Calu3 (cell line): Measurements from ENCODE around the gene CASR. TPM values are rescaled to one million over a fixed set of nuclear protein-coding genes. Genes with fewer than 3 reads are reported as not detected.

ENCODE experiments used
- BruUV-seq: library from RNA; stranded (reverse); fragments of 400-500 nt; replicated peaks from 2 replicates; lab custom pipeline; 2021; lab: Mats Ljungman, UMichigan
- CTCF ChIA-PET: fragments of 300-600 bp; sonication (Branson Sonifier 250); formaldehyde crosslinking; loops from one replicate; lab custom pipeline; 2022; ENCODE audit warnings: antibody characterized with exemption; lab: Charles Lee
- DNase-seq: peaks from one replicate; pipeline ENCODE4 v3.0.0; 2022
- H3K27ac Mint-ChIP-seq: one replicate; pipeline ENCODE4 v1.8.0; 2022; ENCODE audit warnings: mixed read lengths; ENCODE audit not compliant: unreplicated experiment
- H3K27me3 Mint-ChIP-seq: one replicate; pipeline ENCODE4 v1.8.0; 2022; ENCODE audit warnings: mixed read lengths; ENCODE audit not compliant: unreplicated experiment
- H3K36me3 Mint-ChIP-seq: one replicate; pipeline ENCODE4 v1.8.0; 2022; ENCODE audit warnings: mild to moderate bottlenecking, moderate library complexity, mixed read lengths; ENCODE audit not compliant: insufficient read depth, unreplicated experiment
- H3K4me1 Mint-ChIP-seq: one replicate; pipeline ENCODE4 v1.8.0; 2022; ENCODE audit warnings: mild to moderate bottlenecking, low read depth, mixed read lengths; ENCODE audit not compliant: unreplicated experiment
- H3K4me3 Mint-ChIP-seq: one replicate; pipeline ENCODE4 v1.8.0; 2022; ENCODE audit warnings: mild to moderate bottlenecking, low read depth, moderate library complexity, mixed read lengths; ENCODE audit not compliant: unreplicated experiment
- H3K9me3 Mint-ChIP-seq: one replicate; pipeline ENCODE4 v1.8.0; 2022; ENCODE audit warnings: low read depth, mixed read lengths; ENCODE audit not compliant: unreplicated experiment
- CTCF ChIP-seq: fragments of 200-600 bp; IDR thresholded peaks from one replicate; pipeline ENCODE4 v1.8.0; 2022; ENCODE audit warnings: antibody characterized with exemption; ENCODE audit not compliant: unreplicated experiment
- intact Hi-C: fragments of 100-400 bp; cut with micrococcal nuclease; formaldehyde crosslinking; loops from one replicate; pipeline ENCODE4 v1.10.0; 2022; ENCODE audit not compliant: unreplicated experiment
- total RNA-seq: library from RNA; stranded (reverse); gene quantifications from 2 replicates; pipeline ENCODE4 v1.2.3, GENCODE V29; 2022

Gene CASR
- total RNA-seq, 1 experiment from 2014 or later = 2.3 TPM

GRCh38 chr3:122306622-122306953 is 123.1 kb downstream of the CASR start:
- H3K4me3 Mint-ChIP-seq = no peak overlapping the region
- no peak overlapping the region for H3K27ac Mint-ChIP-seq
- no TSS peak for BruUV-seq
- no peaks in the 10 kb centered on the region for H3K9me3 Mint-ChIP-seq
- DNase-seq = no peak
- no peaks in the 10 kb centered on the region for H3K27me3 Mint-ChIP-seq
- no peak for TF ChIP-seq CTCF
- CTCF ChIA-PET = interaction anchor here (0.6 to 2.0 kb wide), 9 partner anchors 9 to 205 kb away, joined by 3 to 21 read pairs (median 7); partner anchors contain the start of gene FAM162A
- H3K36me3 Mint-ChIP-seq = no peaks in the 10 kb centered on the region
- intact Hi-C loops = loop anchor here (1.0 to 10.0 kb wide), 2 partner anchors 50 to 762 kb away; partner anchors contain the start of gene POLQ
- H3K4me1 Mint-ChIP-seq = peaks cover 11% of the 10 kb centered on the region

GRCh38 chr3:122307094-122307687 is 123.7 kb downstream of the CASR start:
- BruUV-seq = no TSS peak
- DNase-seq = no peak
- no peak overlapping the region for H3K4me3 Mint-ChIP-seq
- H3K27ac Mint-ChIP-seq = no peak overlapping the region
- H3K36me3 Mint-ChIP-seq = no peaks in the 10 kb centered on the region
- CTCF ChIA-PET = interaction anchor here (1.6 kb wide), 1 partner anchor 12 kb away, joined by 7 read pairs; no protein-coding TSS in a partner anchor
- H3K27me3 Mint-ChIP-seq = no peaks in the 10 kb centered on the region
- peaks cover 11% of the 10 kb centered on the region for H3K4me1 Mint-ChIP-seq
- intact Hi-C loops = loop anchor here (10.0 kb wide), 1 partner anchor 762 kb away; the partner anchor contains the start of gene POLQ
- no peaks in the 10 kb centered on the region for H3K9me3 Mint-ChIP-seq
- TF ChIP-seq CTCF = no peak

GRCh38 chr3:122307976-122308375 is 124.5 kb downstream of the CASR start:
- H3K27me3 Mint-ChIP-seq = no peaks in the 10 kb centered on the region
- no peak for DNase-seq
- no peaks in the 10 kb centered on the region for H3K36me3 Mint-ChIP-seq
- H3K4me3 Mint-ChIP-seq = no peak overlapping the region
- intact Hi-C loops = loop anchor here (10.0 kb wide), 1 partner anchor 763 kb away; the partner anchor contains the start of gene POLQ
- peaks cover 11% of the 10 kb centered on the region for H3K4me1 Mint-ChIP-seq
- H3K9me3 Mint-ChIP-seq = no peaks in the 10 kb centered on the region
- BruUV-seq = no TSS peak
- no peak overlapping the region for H3K27ac Mint-ChIP-seq
- TF ChIP-seq CTCF = no peak
- CTCF ChIA-PET = no interaction called here

GRCh38 chr3:122310361-122310760 is 126.9 kb downstream of the CASR start:
- no peak overlapping the region for H3K4me3 Mint-ChIP-seq
- no peak for TF ChIP-seq CTCF
- H3K27ac Mint-ChIP-seq = no peak overlapping the region
- intact Hi-C loops = no loop called here
- peaks cover 11% of the 10 kb centered on the region for H3K4me1 Mint-ChIP-seq
- CTCF ChIA-PET = interaction anchor here (0.5 kb wide), 1 partner anchor 52 kb away, joined by 3 read pairs; no protein-coding TSS in a partner anchor
- H3K9me3 Mint-ChIP-seq = no peaks in the 10 kb centered on the region
- H3K27me3 Mint-ChIP-seq = no peaks in the 10 kb centered on the region
- no TSS peak for BruUV-seq
- H3K36me3 Mint-ChIP-seq = peaks cover under 1% of the 10 kb centered on the region
- no peak for DNase-seq
